HepG2 (cell line): ENCODE measurements around the gene FAM20C. TPM values are rescaled to one million over a fixed set of nuclear protein-coding genes. Genes with fewer than 3 reads are reported as not detected.

Source experiments
- ARNT2 ChIP-seq: sonication (generic); formaldehyde crosslinking; IDR thresholded peaks from 2 replicates; pipeline ENCODE4 v1.8.0; 2022; ENCODE audit warnings: mild to moderate bottlenecking, low read depth, missing genetic modification reagents, moderate library complexity
- KAT8 ChIP-seq: IDR thresholded peaks from 2 replicates; pipeline ENCODE4 v1.6.1; 2016; ENCODE audit warnings: missing genetic modification reagents, missing compliant biosample characterization
- MAFF ChIP-seq: IDR thresholded peaks from 2 replicates; pipeline ENCODE4 v1.6.1; 2011; ENCODE audit warnings: low read depth, low read length, improper control_type of control experiment
- MYC ChIP-seq: sonication (generic); formaldehyde crosslinking; IDR thresholded peaks from 2 replicates; pipeline ENCODE4 v1.9.0; 2021; ENCODE audit warnings: missing genetic modification reagents, borderline replicate concordance
- PCBP1 ChIP-seq: fragments of 200-400 bp; formaldehyde crosslinking; IDR thresholded peaks from 2 replicates; pipeline ENCODE4 v1.6.1; 2017; ENCODE audit warnings: mild to moderate bottlenecking, low read depth, low read length, borderline replicate concordance
- YY1 ChIP-seq: IDR thresholded peaks from 2 replicates; pipeline ENCODE4 v1.6.1; 2011; ENCODE audit warnings: low read length, low read depth, moderate library complexity, mild to moderate bottlenecking; ENCODE audit not compliant: insufficient read depth, insufficient replicate concordance
- ZFP36L2 ChIP-seq: sonication (generic); formaldehyde crosslinking; IDR thresholded peaks from 2 replicates; pipeline ENCODE4 v1.4.0; 2020; ENCODE audit warnings: missing genetic modification reagents
- ZFYVE20 ChIP-seq: sonication (generic); formaldehyde crosslinking; IDR thresholded peaks from 2 replicates; pipeline ENCODE4 v1.8.0; 2023; ENCODE audit warnings: low read depth, mild to moderate bottlenecking, moderate library complexity, missing genetic modification reagents, borderline replicate concordance
- ZNF256 ChIP-seq: sonication (generic); formaldehyde crosslinking; conservative IDR thresholded peaks from 2 replicates; pipeline ENCODE4 v1.4.0; 2020; ENCODE audit warnings: missing genetic modification reagents
- ZNF724P ChIP-seq: sonication (generic); formaldehyde crosslinking; IDR thresholded peaks from 2 replicates; pipeline ENCODE4 v1.8.0; 2022; ENCODE audit warnings: missing genetic modification reagents, borderline replicate concordance
- ZNF772 ChIP-seq: sonication (generic); formaldehyde crosslinking; IDR thresholded peaks from 2 replicates; pipeline ENCODE4 v1.5.0; 2020; ENCODE audit warnings: mild to moderate bottlenecking, missing genetic modification reagents
- polyA plus RNA-seq, 8 experiments: library from polyadenylated mRNA; depleted of rRNA in 3 of 8; stranded (reverse) in 7 of 8; unstranded in 1 of 8; fragments of >200 nt; fragmentation: Illumina TruSeq in 4 of 8; extraction: Trizol in 4 of 8; gene quantifications; 2 replicates each; pipeline versions ENCODE4 v1.2.1 to v1.2.3, GENCODE V29; 2011 to 2016; ENCODE audit warnings: low read depth in 4 of 8, missing spikeins in 1 of 8, mixed read lengths in 1 of 8; ENCODE audit not compliant: insufficient read depth in 1 of 8
- total RNA-seq, 5 experiments: library from RNA; depleted of rRNA; stranded (reverse); fragments of >200 nt; fragmentation: Illumina TruSeq; extraction: Trizol; gene quantifications; 2 replicates each; pipeline ENCODE4 v1.2.3, GENCODE V29; 2016; ENCODE audit warnings: low read depth in 1 of 5
- TF ChIP-seq, protein P1 (sequence below): sonication (generic); formaldehyde crosslinking; IDR thresholded peaks from 2 replicates; pipeline ENCODE4 v1.5.1; 2020; ENCODE audit warnings: mild to moderate bottlenecking, missing genetic modification reagents, moderate library complexity
- TF ChIP-seq, protein P2 (sequence below): sonication (generic); formaldehyde crosslinking; IDR thresholded peaks from 2 replicates; pipeline ENCODE4 v1.4.0; 2020; ENCODE audit warnings: missing genetic modification reagents
- TF ChIP-seq, protein P3 (sequence below): sonication (generic); formaldehyde crosslinking; IDR thresholded peaks from 2 replicates; pipeline ENCODE4 v1.5.0; 2020; ENCODE audit warnings: mild to moderate bottlenecking, missing genetic modification reagents
- TF ChIP-seq, protein P4 (sequence below): sonication (generic); IDR thresholded peaks from 2 replicates; pipeline ENCODE4 v1.6.1; 2016; ENCODE audit warnings: low read depth, borderline replicate concordance

The FAM20C gene
- total and polyA plus RNA-seq, 2 of the 13 experiments (the other 11 are each of a cell fraction or from before 2014, with no cell fraction given), result 11.9 to 19.9 TPM

DNA sequence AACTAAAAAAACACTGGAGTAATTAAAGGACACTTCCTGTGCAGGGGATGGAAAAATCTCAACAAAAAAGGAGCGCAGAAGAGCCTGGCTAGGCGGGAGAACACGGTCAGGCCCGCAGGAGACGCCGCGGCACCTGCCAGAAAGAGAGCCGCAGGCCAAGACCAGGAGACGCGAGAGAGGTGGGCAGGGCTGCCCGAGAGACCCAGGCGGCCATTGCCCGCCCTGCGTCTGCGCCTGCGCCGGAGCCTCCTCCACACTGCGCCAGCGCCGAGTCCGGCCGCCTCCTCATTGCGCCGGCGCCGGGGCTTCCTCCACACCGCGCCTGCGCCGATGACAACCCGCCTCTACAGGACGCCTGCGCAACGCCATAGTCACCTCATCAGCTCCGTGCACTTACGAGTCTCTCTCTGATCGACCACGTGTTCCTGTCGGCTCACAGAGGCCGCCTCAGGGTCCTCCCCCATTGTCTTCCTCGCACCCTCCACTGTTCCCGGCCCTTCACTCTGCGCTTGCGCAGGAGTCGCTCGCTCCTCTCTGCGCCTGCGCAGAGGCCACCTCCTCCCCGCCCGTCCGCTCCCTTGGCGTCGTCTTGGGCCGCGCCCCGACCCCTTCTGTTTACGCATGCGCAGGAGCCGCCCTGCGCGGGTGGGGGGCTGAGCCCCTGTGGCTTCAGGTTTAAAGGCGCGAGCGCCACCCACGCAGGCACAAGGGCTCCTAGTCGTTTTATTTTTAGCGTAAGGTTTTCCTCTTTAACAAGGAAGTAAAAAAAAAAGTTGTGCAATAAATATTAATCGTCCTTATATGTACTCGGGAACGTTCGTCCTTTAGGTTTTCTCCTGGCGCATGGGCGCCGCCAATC lies 43.2 kb upstream of the FAM20C start (continued):
- TF ChIP-seq, protein P1, sequence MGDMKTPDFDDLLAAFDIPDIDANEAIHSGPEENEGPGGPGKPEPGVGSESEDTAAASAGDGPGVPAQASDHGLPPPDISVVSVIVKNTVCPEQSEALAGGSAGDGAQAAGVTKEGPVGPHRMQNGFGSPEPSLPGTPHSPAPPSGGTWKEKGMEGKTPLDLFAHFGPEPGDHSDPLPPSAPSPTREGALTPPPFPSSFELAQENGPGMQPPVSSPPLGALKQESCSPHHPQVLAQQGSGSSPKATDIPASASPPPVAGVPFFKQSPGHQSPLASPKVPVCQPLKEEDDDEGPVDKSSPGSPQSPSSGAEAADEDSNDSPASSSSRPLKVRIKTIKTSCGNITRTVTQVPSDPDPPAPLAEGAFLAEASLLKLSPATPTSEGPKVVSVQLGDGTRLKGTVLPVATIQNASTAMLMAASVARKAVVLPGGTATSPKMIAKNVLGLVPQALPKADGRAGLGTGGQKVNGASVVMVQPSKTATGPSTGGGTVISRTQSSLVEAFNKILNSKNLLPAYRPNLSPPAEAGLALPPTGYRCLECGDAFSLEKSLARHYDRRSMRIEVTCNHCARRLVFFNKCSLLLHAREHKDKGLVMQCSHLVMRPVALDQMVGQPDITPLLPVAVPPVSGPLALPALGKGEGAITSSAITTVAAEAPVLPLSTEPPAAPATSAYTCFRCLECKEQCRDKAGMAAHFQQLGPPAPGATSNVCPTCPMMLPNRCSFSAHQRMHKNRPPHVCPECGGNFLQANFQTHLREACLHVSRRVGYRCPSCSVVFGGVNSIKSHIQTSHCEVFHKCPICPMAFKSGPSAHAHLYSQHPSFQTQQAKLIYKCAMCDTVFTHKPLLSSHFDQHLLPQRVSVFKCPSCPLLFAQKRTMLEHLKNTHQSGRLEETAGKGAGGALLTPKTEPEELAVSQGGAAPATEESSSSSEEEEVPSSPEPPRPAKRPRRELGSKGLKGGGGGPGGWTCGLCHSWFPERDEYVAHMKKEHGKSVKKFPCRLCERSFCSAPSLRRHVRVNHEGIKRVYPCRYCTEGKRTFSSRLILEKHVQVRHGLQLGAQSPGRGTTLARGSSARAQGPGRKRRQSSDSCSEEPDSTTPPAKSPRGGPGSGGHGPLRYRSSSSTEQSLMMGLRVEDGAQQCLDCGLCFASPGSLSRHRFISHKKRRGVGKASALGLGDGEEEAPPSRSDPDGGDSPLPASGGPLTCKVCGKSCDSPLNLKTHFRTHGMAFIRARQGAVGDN (CRISPR knock-in tag), result peak; percentile 47; the same call in 1 of the 2 replicates
- TF ChIP-seq ZNF772 (CRISPR knock-in tag) (no peak), MYC (peak; percentile 16; the same call in 1 of the 2 replicates), YY1 (peak; percentile 92), MAFF (no peak), PCBP1 (no peak), ZFP36L2 (CRISPR knock-in tag) (no peak), ZNF256 (CRISPR knock-in tag) (no peak), ARNT2 (no peak), KAT8 (0 out of 2 replicates have a peak, but pooled peaks have one; percentile 17), ZNF724P (no peak), ZFYVE20 (no peak)
- TF ChIP-seq, protein P2, sequence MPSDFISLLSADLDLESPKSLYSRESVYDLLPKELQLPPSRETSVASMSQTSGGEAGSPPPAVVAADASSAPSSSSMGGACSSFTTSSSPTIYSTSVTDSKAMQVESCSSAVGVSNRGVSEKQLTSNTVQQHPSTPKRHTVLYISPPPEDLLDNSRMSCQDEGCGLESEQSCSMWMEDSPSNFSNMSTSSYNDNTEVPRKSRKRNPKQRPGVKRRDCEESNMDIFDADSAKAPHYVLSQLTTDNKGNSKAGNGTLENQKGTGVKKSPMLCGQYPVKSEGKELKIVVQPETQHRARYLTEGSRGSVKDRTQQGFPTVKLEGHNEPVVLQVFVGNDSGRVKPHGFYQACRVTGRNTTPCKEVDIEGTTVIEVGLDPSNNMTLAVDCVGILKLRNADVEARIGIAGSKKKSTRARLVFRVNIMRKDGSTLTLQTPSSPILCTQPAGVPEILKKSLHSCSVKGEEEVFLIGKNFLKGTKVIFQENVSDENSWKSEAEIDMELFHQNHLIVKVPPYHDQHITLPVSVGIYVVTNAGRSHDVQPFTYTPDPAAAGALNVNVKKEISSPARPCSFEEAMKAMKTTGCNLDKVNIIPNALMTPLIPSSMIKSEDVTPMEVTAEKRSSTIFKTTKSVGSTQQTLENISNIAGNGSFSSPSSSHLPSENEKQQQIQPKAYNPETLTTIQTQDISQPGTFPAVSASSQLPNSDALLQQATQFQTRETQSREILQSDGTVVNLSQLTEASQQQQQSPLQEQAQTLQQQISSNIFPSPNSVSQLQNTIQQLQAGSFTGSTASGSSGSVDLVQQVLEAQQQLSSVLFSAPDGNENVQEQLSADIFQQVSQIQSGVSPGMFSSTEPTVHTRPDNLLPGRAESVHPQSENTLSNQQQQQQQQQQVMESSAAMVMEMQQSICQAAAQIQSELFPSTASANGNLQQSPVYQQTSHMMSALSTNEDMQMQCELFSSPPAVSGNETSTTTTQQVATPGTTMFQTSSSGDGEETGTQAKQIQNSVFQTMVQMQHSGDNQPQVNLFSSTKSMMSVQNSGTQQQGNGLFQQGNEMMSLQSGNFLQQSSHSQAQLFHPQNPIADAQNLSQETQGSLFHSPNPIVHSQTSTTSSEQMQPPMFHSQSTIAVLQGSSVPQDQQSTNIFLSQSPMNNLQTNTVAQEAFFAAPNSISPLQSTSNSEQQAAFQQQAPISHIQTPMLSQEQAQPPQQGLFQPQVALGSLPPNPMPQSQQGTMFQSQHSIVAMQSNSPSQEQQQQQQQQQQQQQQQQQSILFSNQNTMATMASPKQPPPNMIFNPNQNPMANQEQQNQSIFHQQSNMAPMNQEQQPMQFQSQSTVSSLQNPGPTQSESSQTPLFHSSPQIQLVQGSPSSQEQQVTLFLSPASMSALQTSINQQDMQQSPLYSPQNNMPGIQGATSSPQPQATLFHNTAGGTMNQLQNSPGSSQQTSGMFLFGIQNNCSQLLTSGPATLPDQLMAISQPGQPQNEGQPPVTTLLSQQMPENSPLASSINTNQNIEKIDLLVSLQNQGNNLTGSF (CRISPR knock-in tag), result no peak
- TF ChIP-seq, protein P3, sequence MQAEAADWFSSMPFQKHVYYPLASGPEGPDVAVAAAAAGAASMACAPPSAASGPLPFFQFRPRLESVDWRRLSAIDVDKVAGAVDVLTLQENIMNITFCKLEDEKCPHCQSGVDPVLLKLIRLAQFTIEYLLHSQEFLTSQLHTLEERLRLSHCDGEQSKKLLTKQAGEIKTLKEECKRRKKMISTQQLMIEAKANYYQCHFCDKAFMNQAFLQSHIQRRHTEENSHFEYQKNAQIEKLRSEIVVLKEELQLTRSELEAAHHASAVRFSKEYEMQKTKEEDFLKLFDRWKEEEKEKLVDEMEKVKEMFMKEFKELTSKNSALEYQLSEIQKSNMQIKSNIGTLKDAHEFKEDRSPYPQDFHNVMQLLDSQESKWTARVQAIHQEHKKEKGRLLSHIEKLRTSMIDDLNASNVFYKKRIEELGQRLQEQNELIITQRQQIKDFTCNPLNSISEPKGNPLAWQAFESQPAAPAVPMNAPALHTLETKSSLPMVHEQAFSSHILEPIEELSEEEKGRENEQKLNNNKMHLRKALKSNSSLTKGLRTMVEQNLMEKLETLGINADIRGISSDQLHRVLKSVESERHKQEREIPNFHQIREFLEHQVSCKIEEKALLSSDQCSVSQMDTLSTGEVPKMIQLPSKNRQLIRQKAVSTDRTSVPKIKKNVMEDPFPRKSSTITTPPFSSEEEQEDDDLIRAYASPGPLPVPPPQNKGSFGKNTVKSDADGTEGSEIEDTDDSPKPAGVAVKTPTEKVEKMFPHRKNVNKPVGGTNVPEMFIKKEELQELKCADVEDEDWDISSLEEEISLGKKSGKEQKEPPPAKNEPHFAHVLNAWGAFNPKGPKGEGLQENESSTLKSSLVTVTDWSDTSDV (CRISPR knock-in tag), result no peak
- TF ChIP-seq, protein P4, sequence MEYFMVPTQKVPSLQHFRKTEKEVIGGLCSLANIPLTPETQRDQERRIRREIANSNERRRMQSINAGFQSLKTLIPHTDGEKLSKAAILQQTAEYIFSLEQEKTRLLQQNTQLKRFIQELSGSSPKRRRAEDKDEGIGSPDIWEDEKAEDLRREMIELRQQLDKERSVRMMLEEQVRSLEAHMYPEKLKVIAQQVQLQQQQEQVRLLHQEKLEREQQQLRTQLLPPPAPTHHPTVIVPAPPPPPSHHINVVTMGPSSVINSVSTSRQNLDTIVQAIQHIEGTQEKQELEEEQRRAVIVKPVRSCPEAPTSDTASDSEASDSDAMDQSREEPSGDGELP, result no peak
